Body of pancreas (tissue), 4 donors: Measurements from ENCODE around the gene SPON2. TPM values are rescaled to one million over a fixed set of nuclear protein-coding genes. Genes with fewer than 3 reads are reported as not detected.
"Not testable (repeated sequence)": the region's sequence is repeated elsewhere in the genome, so short reads cannot be mapped to it uniquely, and the experiment has no call there.

Experiments used
- ATAC-seq: fragments of 150-250 bp; one replicate; pipeline ENCODE4 v1.9.1; 2016
- DNase-seq, 4 donors: peaks; one replicate each; pipeline ENCODE4 v3.0.0-alpha.2; 2019
- H3K27ac ChIP-seq, 4 donors: fragments of 200-600 bp; sonication (generic); 1 replicate in 3 of 4; 2 replicates in 1 of 4; pipeline versions ENCODE4 v1.5.1 to v1.6.1; 2016 to 2019; ENCODE audit warnings: mild to moderate bottlenecking in 1 of 4, mixed read lengths in 1 of 4, moderate library complexity in 1 of 4
- H3K27me3 ChIP-seq, 2 donors: fragments of 200-600 bp; sonication (generic); one replicate each; pipeline ENCODE4 v1.6.0; 2016; ENCODE audit warnings: mild to moderate bottlenecking in 1 of 2
- H3K36me3 ChIP-seq, 2 donors: fragments of 200-600 bp; sonication (generic); replicated peaks in 1 of 2; 2 replicates each; pipeline ENCODE4 v1.5.1; 2016; ENCODE audit warnings: low read depth in 2 of 2; ENCODE audit not compliant: insufficient read depth in 1 of 2
- H3K4me1 ChIP-seq: fragments of 200-600 bp; sonication (generic); one replicate; pipeline ENCODE4 v1.6.0; 2016
- H3K4me3 ChIP-seq, 2 donors: fragments of 200-600 bp; sonication (generic); 1 replicate in 1 of 2; 2 replicates in 1 of 2; pipeline ENCODE4 v1.5.1; 2016 to 2019
- H3K9me3 ChIP-seq, 3 donors: fragments of 200-600 bp; sonication (generic); 1 replicate in 2 of 3; 2 replicates in 1 of 3; pipeline ENCODE4 v1.5.1; 2016
- CTCF ChIP-seq, 7 experiments: fragments of 450-650 bp in 4 of 7; fragments of 200-600 bp in 3 of 7; sonication (generic) in 3 of 7; IDR thresholded peaks; one replicate each; pipeline ENCODE4 v1.5.1; 2016 to 2019; ENCODE audit warnings: antibody characterized with exemption in 7 of 7
- POLR2A ChIP-seq, 3 donors: fragments of 450-650 bp; IDR thresholded peaks; one replicate each; pipeline ENCODE4 v1.6.1; 2016; ENCODE audit warnings: antibody characterized with exemption in 3 of 3, mild to moderate bottlenecking in 2 of 3
- WGBS, 2 donors: methylation state at CpG; one replicate each; pipeline ENCODE4 v1.1.5; 2017; 5-methylcytosine and 5-hydroxymethylcytosine counted together
- intact Hi-C: fragments of 100-400 bp; cut with DNase I; formaldehyde crosslinking; loops from one replicate; pipeline ENCODE4 v1.15.1; 2023
- small RNA-seq: library from RNA; depleted of rRNA; stranded (forward); fragments of <200 nt; gene quantifications from one replicate; pipeline ENCODE3, GENCODE V24; 2016
- total RNA-seq, 2 donors: library from RNA; depleted of rRNA; stranded (reverse); fragments of >200 nt; gene quantifications; one replicate each; pipeline ENCODE4 v1.1.0, GENCODE V29; 2016

The SPON2 gene
- total RNA-seq, 2 donors from 2014 or later: 25.4 to 33.5 TPM

GRCh38 chr4:1130316-1131186, 41.8 kb downstream of the SPON2 start:
- TF ChIP-seq POLR2A (IDR thresholded peaks at IDR 0.05): no peak
- TF ChIP-seq CTCF (IDR thresholded peaks at IDR 0.05): peak; percentile 95 to 99 (median 99)
- intact Hi-C loops: no loop called here
- ATAC-seq (peak; percentile 91), DNase-seq (peak; percentile 71 to 80 (median 77))
- no peaks in the 10 kb centered on the region for H3K9me3 ChIP-seq
- no peaks in the 10 kb centered on the region for H3K27me3 ChIP-seq
- peaks cover 49% of the 10 kb centered on the region for H3K4me1 ChIP-seq
- no peak overlapping the region for H3K4me3 ChIP-seq
- H3K36me3 ChIP-seq: no peaks in the 10 kb centered on the region
- peak overlapping the region in 3 of 4 donors; percentile 19 to 35 (median 19) for H3K27ac ChIP-seq
- WGBS, 2 donors: 26 to 27% methylated on average over 13 of the region's 13 CpGs

GRCh38 chr4:1126506-1126905, 45.9 kb downstream of the SPON2 start:
- H3K27me3 ChIP-seq: no peaks in the 10 kb centered on the region
- TF ChIP-seq CTCF (IDR thresholded peaks at IDR 0.05) (no peak), POLR2A (IDR thresholded peaks at IDR 0.05) (no peak)
- ATAC-seq: no peak
- H3K9me3 ChIP-seq: no peaks in the 10 kb centered on the region
- 75 to 96% methylated on average over 1 of the region's 1 CpG for WGBS, 2 donors
- intact Hi-C loops: no loop called here
- no peak overlapping the region for H3K4me3 ChIP-seq
- DNase-seq: no peak
- H3K27ac ChIP-seq: no peak overlapping the region
- no peaks in the 10 kb centered on the region for H3K36me3 ChIP-seq
- H3K4me1 ChIP-seq: peaks cover 28% of the 10 kb centered on the region

GRCh38 chr4:1125466-1125865, 46.9 kb downstream of the SPON2 start:
- WGBS, 2 donors: 95 to 98% methylated on average over 4 of the region's 4 CpGs
- H3K4me3 ChIP-seq, H3K27ac ChIP-seq, ATAC-seq, DNase-seq, H3K36me3 ChIP-seq, H3K9me3 ChIP-seq, H3K27me3 ChIP-seq, intact Hi-C loops: not testable (repeated sequence)
- H3K4me1 ChIP-seq: peaks cover 18% of the 10 kb centered on the region

- ATAC-seq: no peak
- intact Hi-C loops: no loop called here
- H3K36me3 ChIP-seq: no peaks in the 10 kb centered on the region
- TF ChIP-seq POLR2A (IDR thresholded peaks at IDR 0.05) (no peak), CTCF (IDR thresholded peaks at IDR 0.05) (no peak)
- no peak for DNase-seq
- H3K9me3 ChIP-seq: no peaks in the 10 kb centered on the region
- H3K4me1 ChIP-seq: peaks cover 11% of the 10 kb centered on the region
- H3K27me3 ChIP-seq: no peaks in the 10 kb centered on the region
- no peak overlapping the region for H3K4me3 ChIP-seq
- 81 to 90% methylated on average over 4 of the region's 4 CpGs for WGBS, 2 donors
- no peak overlapping the region for H3K27ac ChIP-seq
Observed at GRCh38 chr4:1124818-1125217, 47.6 kb downstream of the SPON2 start.

- no peak overlapping the region for H3K4me3 ChIP-seq
- no peak for ATAC-seq
- WGBS, 2 donors: 84 to 89% methylated on average over 3 of the region's 3 CpGs
- no peaks in the 10 kb centered on the region for H3K36me3 ChIP-seq
- H3K27ac ChIP-seq: no peak overlapping the region
- no peak for DNase-seq
- no peaks in the 10 kb centered on the region for H3K9me3 ChIP-seq
- no peak for TF ChIP-seq POLR2A (IDR thresholded peaks at IDR 0.05)
- no peak for TF ChIP-seq CTCF (IDR thresholded peaks at IDR 0.05)
- H3K27me3 ChIP-seq: no peaks in the 10 kb centered on the region
- intact Hi-C loops: no loop called here
- no peaks in the 10 kb centered on the region for H3K4me1 ChIP-seq
Observed at GRCh38 chr4:1122505-1122904, 49.9 kb downstream of the SPON2 start.

Small RNA genes lying within 50 kb of the gene (small RNA-seq; reads per million reads assigned to genes)
- gene RF00554: not detected

Other genes with a start within 250 kb of the SPON2 start
- 100 to 1,000 TPM; 126 to 127 TPM for gene GAK, start 240.3 kb downstream of the SPON2 start, total RNA-seq
- gene TMEM175, start 240.1 kb downstream of the SPON2 start, total RNA-seq: 10 to 100 TPM; 40.2 to 65.3 TPM
- gene DGKQ, start 199.0 kb downstream of the SPON2 start, total RNA-seq: 10 to 100 TPM; 13.2 to 17.5 TPM
- gene IDUA, start 185.5 kb downstream of the SPON2 start, total RNA-seq: 10 to 100 TPM; 30.0 to 37.6 TPM
- 1 to 10 TPM; 1.6 TPM for gene SLC26A1, start 179.2 kb downstream of the SPON2 start, total RNA-seq
- gene FGFRL1, start 161.0 kb downstream of the SPON2 start, total RNA-seq: 10 to 100 TPM; 38.7 to 50.4 TPM
- gene RNF212, start 59.0 kb downstream of the SPON2 start, total RNA-seq: 10 to 100 TPM in 1 of 2 donors, 1 to 10 TPM in 1; 8.2 to 20.5 TPM
- 100 to 1,000 TPM; 148 to 458 TPM for gene CTBP1, start 76.5 kb upstream of the SPON2 start, total RNA-seq
- gene MAEA, start 117.3 kb upstream of the SPON2 start, total RNA-seq: 10 to 100 TPM; 68.7 to 88.0 TPM
- gene UVSSA, start 174.6 kb upstream of the SPON2 start, total RNA-seq: 10 to 100 TPM; 18.2 to 26.0 TPM
- gene NKX1-1, start 233.9 kb upstream of the SPON2 start, total RNA-seq: not detected